Sigmoid colon (tissue), 4 donors: ENCODE measurements around the gene GRN.

Source experiments
- CTCF ChIP-seq, 4 experiments: fragments of 450-650 bp in 3 of 4; fragments of 200-600 bp in 1 of 4; IDR thresholded peaks; one replicate each; pipeline ENCODE4 v1.5.1; 2016 to 2019; ENCODE audit warnings: antibody characterized with exemption in 4 of 4, mild to moderate bottlenecking in 3 of 4, moderate library complexity in 2 of 4
- POLR2A ChIP-seq, 2 donors: fragments of 450-650 bp; IDR thresholded peaks; one replicate each; pipeline ENCODE4 v1.6.1; 2016; ENCODE audit warnings: antibody characterized with exemption in 2 of 2, mild to moderate bottlenecking in 2 of 2, moderate library complexity in 2 of 2
- POLR2AphosphoS5 ChIP-seq, 4 donors: sonication (generic); formaldehyde crosslinking; IDR thresholded peaks; one replicate each; pipeline ENCODE4 v1.6.1; 2017; ENCODE audit warnings: antibody characterized with exemption in 4 of 4

- TF ChIP-seq CTCF (IDR thresholded peaks at IDR 0.05) (no peak), POLR2A (IDR thresholded peaks at IDR 0.05) (no peak), POLR2AphosphoS5 (IDR thresholded peaks at IDR 0.05) (peak in 3 of 4 donors; percentile 48 to 80 (median 54))
Observed at GRCh38 chr17:44326861-44327444, 18.1 kb upstream of the GRN start.
